Measurements from ENCODE around the gene RAD51B. TPM values are rescaled to one million over a fixed set of nuclear protein-coding genes. Genes with fewer than 3 reads are reported as not detected.
"Not testable (repeated sequence)": the region's sequence is repeated elsewhere in the genome, so short reads cannot be mapped to it uniquely, and the experiment has no call there.

RAD51B gene
- total RNA-seq, 1 donor from 2014 or later, result 38.6 TPM

GRCh38 chr14:68033336-68033932, 213.9 kb downstream of the RAD51B start:
- Histone ChIP-seq H3K9me3 (ENCODE audit: control insufficient read depth in 3 of 3, low read length in 3 of 3) (peaks cover 0 to 4% (median 0%) of the 10 kb centered on the region in 3 donors), H3K36me3 (ENCODE audit: control insufficient read depth in 3 of 3, insufficient read depth in 3 of 3, low read length in 3 of 3) (no peaks in the 10 kb centered on the region), H3K9ac (ENCODE audit: low read depth in 1 of 3, low read length in 3 of 3) (no peak overlapping the region), H3K4me1 (ENCODE audit: control insufficient read depth in 3 of 3, insufficient read depth in 3 of 3, low read length in 3 of 3) (no peaks in the 10 kb centered on the region), H3K27me3 (ENCODE audit: control insufficient read depth in 3 of 3, insufficient read depth in 3 of 3, low read length in 3 of 3) (no peaks in the 10 kb centered on the region), H3K4me3 (ENCODE audit: low read length in 3 of 3) (no peak overlapping the region), H3K27ac (ENCODE audit: low read depth, low read length) (no peak overlapping the region)

- H3K4me3 ChIP-seq (ENCODE audit: low read length in 3 of 3), result no peak overlapping the region
- H3K9ac ChIP-seq (ENCODE audit: low read depth in 1 of 3, low read length in 3 of 3), result no peak overlapping the region
- no peak overlapping the region for H3K27ac ChIP-seq (ENCODE audit: low read depth, low read length)
- no peaks in the 10 kb centered on the region for H3K36me3 ChIP-seq (ENCODE audit: control insufficient read depth in 3 of 3, insufficient read depth in 3 of 3, low read length in 3 of 3)
- H3K9me3 ChIP-seq (ENCODE audit: control insufficient read depth in 3 of 3, low read length in 3 of 3), result peaks cover 0 to 3% (median 0%) of the 10 kb centered on the region in 3 donors
- H3K27me3 ChIP-seq (ENCODE audit: control insufficient read depth in 3 of 3, insufficient read depth in 3 of 3, low read length in 3 of 3), result no peaks in the 10 kb centered on the region
- H3K4me1 ChIP-seq (ENCODE audit: control insufficient read depth in 3 of 3, insufficient read depth in 3 of 3, low read length in 3 of 3), result no peaks in the 10 kb centered on the region
These were observed 215.3 kb downstream of the RAD51B start for GRCh38 chr14:68034896-68035295.

- Histone ChIP-seq H3K27me3 (ENCODE audit: control insufficient read depth in 3 of 3, insufficient read depth in 3 of 3, low read length in 3 of 3) (no peaks in the 10 kb centered on the region), H3K27ac (ENCODE audit: low read depth, low read length) (no peak overlapping the region)
These were observed 216.6 kb downstream of the RAD51B start for GRCh38 chr14:68036202-68036601.

GRCh38 chr14:68039593-68039992, 220.0 kb downstream of the RAD51B start:
- Histone ChIP-seq H3K27me3 (ENCODE audit: control insufficient read depth in 3 of 3, insufficient read depth in 3 of 3, low read length in 3 of 3) (no peaks in the 10 kb centered on the region), H3K4me1 (ENCODE audit: control insufficient read depth in 3 of 3, insufficient read depth in 3 of 3, low read length in 3 of 3) (peaks cover 0 to 12% (median 0%) of the 10 kb centered on the region in 3 donors), H3K4me3 (ENCODE audit: low read length in 3 of 3) (no peak overlapping the region), H3K9me3 (ENCODE audit: control insufficient read depth in 3 of 3, low read length in 3 of 3) (no peaks in the 10 kb centered on the region), H3K36me3 (ENCODE audit: control insufficient read depth in 3 of 3, insufficient read depth in 3 of 3, low read length in 3 of 3) (no peaks in the 10 kb centered on the region), H3K9ac (ENCODE audit: low read depth in 1 of 3, low read length in 3 of 3) (no peak overlapping the region), H3K27ac (ENCODE audit: low read depth, low read length) (no peak overlapping the region)

More at GRCh38 chr14:68036202-68036601, 216.6 kb downstream of the RAD51B start:
- H3K9me3 ChIP-seq (ENCODE audit: control insufficient read depth in 3 of 3, low read length in 3 of 3), result no peaks in the 10 kb centered on the region
- H3K4me1 ChIP-seq (ENCODE audit: control insufficient read depth in 3 of 3, insufficient read depth in 3 of 3, low read length in 3 of 3), result no peaks in the 10 kb centered on the region
- H3K9ac ChIP-seq (ENCODE audit: low read depth in 1 of 3, low read length in 3 of 3), result no peak overlapping the region
- H3K36me3 ChIP-seq (ENCODE audit: control insufficient read depth in 3 of 3, insufficient read depth in 3 of 3, low read length in 3 of 3), result no peaks in the 10 kb centered on the region
- no peak overlapping the region for H3K4me3 ChIP-seq (ENCODE audit: low read length in 3 of 3)

- Histone ChIP-seq H3K9me3 (ENCODE audit: control insufficient read depth in 3 of 3, low read length in 3 of 3) (no peaks in the 10 kb centered on the region), H3K4me3 (ENCODE audit: low read length in 3 of 3) (no peak overlapping the region), H3K27me3 (ENCODE audit: control insufficient read depth in 3 of 3, insufficient read depth in 3 of 3, low read length in 3 of 3) (no peaks in the 10 kb centered on the region), H3K27ac (ENCODE audit: low read depth, low read length) (no peak overlapping the region), H3K4me1 (ENCODE audit: control insufficient read depth in 3 of 3, insufficient read depth in 3 of 3, low read length in 3 of 3) (peaks cover 0 to 12% (median 0%) of the 10 kb centered on the region in 3 donors), H3K9ac (ENCODE audit: low read depth in 1 of 3, low read length in 3 of 3) (no peak overlapping the region), H3K36me3 (ENCODE audit: control insufficient read depth in 3 of 3, insufficient read depth in 3 of 3, low read length in 3 of 3) (no peaks in the 10 kb centered on the region)
These were observed 221.2 kb downstream of the RAD51B start for GRCh38 chr14:68040633-68041369.

GRCh38 chr14:68041876-68042354, 222.3 kb downstream of the RAD51B start:
- Histone ChIP-seq H3K27ac (ENCODE audit: low read depth, low read length) (no peak overlapping the region), H3K4me1 (ENCODE audit: control insufficient read depth in 3 of 3, insufficient read depth in 3 of 3, low read length in 3 of 3) (peaks cover 0 to 12% (median 0%) of the 10 kb centered on the region in 3 donors), H3K9me3 (ENCODE audit: control insufficient read depth in 3 of 3, low read length in 3 of 3) (no peaks in the 10 kb centered on the region), H3K27me3 (ENCODE audit: control insufficient read depth in 3 of 3, insufficient read depth in 3 of 3, low read length in 3 of 3) (no peaks in the 10 kb centered on the region), H3K4me3 (ENCODE audit: low read length in 3 of 3) (no peak overlapping the region), H3K9ac (ENCODE audit: low read depth in 1 of 3, low read length in 3 of 3) (no peak overlapping the region), H3K36me3 (ENCODE audit: control insufficient read depth in 3 of 3, insufficient read depth in 3 of 3, low read length in 3 of 3) (no peaks in the 10 kb centered on the region)

GRCh38 chr14:68042586-68043210, 223.1 kb downstream of the RAD51B start:
- Histone ChIP-seq H3K9ac (ENCODE audit: low read depth in 1 of 3, low read length in 3 of 3) (no peak overlapping the region), H3K9me3 (ENCODE audit: control insufficient read depth in 3 of 3, low read length in 3 of 3) (no peaks in the 10 kb centered on the region), H3K4me1 (ENCODE audit: control insufficient read depth in 3 of 3, insufficient read depth in 3 of 3, low read length in 3 of 3) (peaks cover 0 to 12% (median 0%) of the 10 kb centered on the region in 3 donors), H3K4me3 (ENCODE audit: low read length in 3 of 3) (no peak overlapping the region), H3K27ac (ENCODE audit: low read depth, low read length) (no peak overlapping the region), H3K27me3 (ENCODE audit: control insufficient read depth in 3 of 3, insufficient read depth in 3 of 3, low read length in 3 of 3) (no peaks in the 10 kb centered on the region), H3K36me3 (ENCODE audit: control insufficient read depth in 3 of 3, insufficient read depth in 3 of 3, low read length in 3 of 3) (no peaks in the 10 kb centered on the region)

GRCh38 chr14:68043752-68044151, 224.2 kb downstream of the RAD51B start:
- Histone ChIP-seq H3K4me1 (ENCODE audit: control insufficient read depth in 3 of 3, insufficient read depth in 3 of 3, low read length in 3 of 3) (peaks cover 0 to 12% (median 0%) of the 10 kb centered on the region in 3 donors), H3K27ac (ENCODE audit: low read depth, low read length) (no peak overlapping the region), H3K9ac (ENCODE audit: low read depth in 1 of 3, low read length in 3 of 3) (no peak overlapping the region), H3K4me3 (ENCODE audit: low read length in 3 of 3) (no peak overlapping the region), H3K27me3 (ENCODE audit: control insufficient read depth in 3 of 3, insufficient read depth in 3 of 3, low read length in 3 of 3) (no peaks in the 10 kb centered on the region), H3K9me3 (ENCODE audit: control insufficient read depth in 3 of 3, low read length in 3 of 3) (no peaks in the 10 kb centered on the region), H3K36me3 (ENCODE audit: control insufficient read depth in 3 of 3, insufficient read depth in 3 of 3, low read length in 3 of 3) (no peaks in the 10 kb centered on the region)

- Histone ChIP-seq H3K9ac (ENCODE audit: low read depth in 1 of 3, low read length in 3 of 3) (no peak overlapping the region), H3K36me3 (ENCODE audit: control insufficient read depth in 3 of 3, insufficient read depth in 3 of 3, low read length in 3 of 3) (no peaks in the 10 kb centered on the region), H3K4me3 (ENCODE audit: low read length in 3 of 3) (no peak overlapping the region), H3K4me1 (ENCODE audit: control insufficient read depth in 3 of 3, insufficient read depth in 3 of 3, low read length in 3 of 3) (peaks cover 0 to 7% (median 0%) of the 10 kb centered on the region in 3 donors), H3K9me3 (ENCODE audit: control insufficient read depth in 3 of 3, low read length in 3 of 3) (no peaks in the 10 kb centered on the region), H3K27me3 (ENCODE audit: control insufficient read depth in 3 of 3, insufficient read depth in 3 of 3, low read length in 3 of 3) (no peaks in the 10 kb centered on the region), H3K27ac (ENCODE audit: low read depth, low read length) (no peak overlapping the region)
These were observed 228.3 kb downstream of the RAD51B start for GRCh38 chr14:68047906-68048305.

GRCh38 chr14:68048815-68049214, 229.2 kb downstream of the RAD51B start:
- not testable (repeated sequence) for H3K36me3 ChIP-seq (ENCODE audit: control insufficient read depth in 3 of 3, insufficient read depth in 3 of 3, low read length in 3 of 3); H3K27ac ChIP-seq (ENCODE audit: low read depth, low read length); H3K27me3 ChIP-seq (ENCODE audit: control insufficient read depth in 3 of 3, insufficient read depth in 3 of 3, low read length in 3 of 3); H3K9ac ChIP-seq (ENCODE audit: low read depth in 1 of 3, low read length in 3 of 3); H3K4me3 ChIP-seq (ENCODE audit: low read length in 3 of 3); H3K9me3 ChIP-seq (ENCODE audit: control insufficient read depth in 3 of 3, low read length in 3 of 3); H3K4me1 ChIP-seq (ENCODE audit: control insufficient read depth in 3 of 3, insufficient read depth in 3 of 3, low read length in 3 of 3)
